GM20431 (cell line): Measurements from ENCODE around the gene EN2.

Experiments
- in situ Hi-C: fragments of 300-500 bp; cut with MseI, MboI; formaldehyde crosslinking; loops from one replicate; pipeline ENCODE4 v1.15.0; 2020; ENCODE audit warnings: low sequenced_read_pairs; ENCODE audit not compliant: unreplicated experiment

The EN2 gene

GRCh38 chr7:155458111-155458877, at the start of gene EN2:
TSS of gene EN2 (plus strand) at chr7:155458129. CDS start at chr7:155458378, 249 bp downstream.
- in situ Hi-C loops = no loop called here

- in situ Hi-C loops = no loop called here
These were observed 49.0 kb upstream of the EN2 start for GRCh38 chr7:155408651-155409586.

- in situ Hi-C loops = no loop called here
These were observed 47.9 kb upstream of the EN2 start for GRCh38 chr7:155409980-155410379.

GRCh38 chr7:155410431-155410830, 47.5 kb upstream of the EN2 start:
- in situ Hi-C loops = no loop called here

- in situ Hi-C loops = no loop called here
These were observed 46.1 kb upstream of the EN2 start for GRCh38 chr7:155411718-155412415.

- in situ Hi-C loops = no loop called here
These were observed 45.3 kb upstream of the EN2 start for GRCh38 chr7:155412416-155413253.

GRCh38 chr7:155414547-155415492, 43.1 kb upstream of the EN2 start:
- in situ Hi-C loops = no loop called here

- in situ Hi-C loops = no loop called here
These were observed 41.1 kb upstream of the EN2 start for GRCh38 chr7:155416646-155417380.

- in situ Hi-C loops = no loop called here
These were observed 39.6 kb upstream of the EN2 start for GRCh38 chr7:155418304-155418703.

- in situ Hi-C loops = no loop called here
These were observed 38.8 kb upstream of the EN2 start for GRCh38 chr7:155418941-155419755.

- in situ Hi-C loops = no loop called here
These were observed 37.8 kb upstream of the EN2 start for GRCh38 chr7:155420116-155420515.

GRCh38 chr7:155422151-155422550, 35.8 kb upstream of the EN2 start:
- in situ Hi-C loops = no loop called here

GRCh38 chr7:155422599-155423336, 35.2 kb upstream of the EN2 start:
- in situ Hi-C loops = no loop called here

GRCh38 chr7:155423337-155424285, 34.3 kb upstream of the EN2 start:
- in situ Hi-C loops = no loop called here

- in situ Hi-C loops = no loop called here
These were observed 33.5 kb upstream of the EN2 start for GRCh38 chr7:155424301-155425010.
